DND-41 (cell line): ENCODE results near the gene SCGB2B2.
"Not testable (repeated sequence)": the region's sequence is repeated elsewhere in the genome, so short reads cannot be mapped to it uniquely, and the experiment has no call there.

Source experiments
- ATAC-seq: fragments of 200-7000 bp; cut with Tn5 transposase; 3 replicates; pipeline ENCODE4 v1.9.1; 2021; ENCODE audit warnings: low read depth; ENCODE audit not compliant: insufficient read depth
- DNase-seq: peaks from one replicate; pipeline ENCODE4 v3.0.0-alpha.2; 2020
- H2AFZ ChIP-seq: 2 replicates; pipeline ENCODE4 v1.6.0; 2012; ENCODE audit warnings: low read depth, low read length
- H3K27ac ChIP-seq: 2 replicates; pipeline ENCODE4 v1.5.1; 2012; ENCODE audit warnings: low read length, inconsistent platforms
- H3K27me3 ChIP-seq: fragments of 200-600 bp; sonication (generic); 2 replicates; pipeline ENCODE4 v1.6.0; 2012; ENCODE audit warnings: low read length, mild to moderate bottlenecking, inconsistent platforms; ENCODE audit not compliant: insufficient read depth, poor library complexity
- H3K36me3 ChIP-seq: 2 replicates; pipeline ENCODE4 v1.5.1; 2012; ENCODE audit warnings: low read length, inconsistent platforms; ENCODE audit not compliant: insufficient read depth
- H3K4me1 ChIP-seq: 2 replicates; pipeline ENCODE4 v1.5.1; 2012; ENCODE audit warnings: mild to moderate bottlenecking, low read length; ENCODE audit not compliant: insufficient read depth
- H3K4me2 ChIP-seq: 2 replicates; pipeline ENCODE4 v1.6.0; 2012; ENCODE audit warnings: mild to moderate bottlenecking, moderate library complexity, low read length, inconsistent platforms; ENCODE audit not compliant: insufficient read depth
- H3K4me3 ChIP-seq, 2 experiments: fragments of 200-600 bp in 1 of 2; shearing (Covaris generic) in 1 of 2; 2 replicates each; pipeline ENCODE4 v1.5.1; 2012 to 2016; ENCODE audit warnings: inconsistent platforms in 2 of 2, low read length in 2 of 2, mild to moderate bottlenecking in 2 of 2, low read depth in 1 of 2, moderate library complexity in 1 of 2
- H3K79me2 ChIP-seq: 2 replicates; pipeline ENCODE4 v1.6.0; 2012; ENCODE audit warnings: low read length, inconsistent platforms; ENCODE audit not compliant: insufficient read depth
- H3K9ac ChIP-seq: 2 replicates; pipeline ENCODE4 v1.6.0; 2012; ENCODE audit warnings: low read depth, mild to moderate bottlenecking, inconsistent platforms, low read length, moderate library complexity
- H3K9me3 ChIP-seq: 2 replicates; pipeline ENCODE4 v1.5.1; 2012; ENCODE audit warnings: low read length, moderate library complexity, mild to moderate bottlenecking, inconsistent platforms; ENCODE audit not compliant: insufficient read depth, severe bottlenecking
- H4K20me1 ChIP-seq: 2 replicates; pipeline ENCODE4 v1.6.0; 2012; ENCODE audit warnings: low read length; ENCODE audit not compliant: insufficient read depth
- EZH2 ChIP-seq: IDR thresholded peaks from 3 replicates; pipeline ENCODE4 v1.6.1; 2012; ENCODE audit warnings: borderline replicate concordance, low read depth, mild to moderate bottlenecking, moderate library complexity, low read length, inconsistent platforms; ENCODE audit not compliant: severe bottlenecking
- TF ChIP-seq, protein P1 (sequence below): IDR thresholded peaks from 2 replicates; pipeline ENCODE4 v1.5.1; 2012; ENCODE audit warnings: borderline replicate concordance, low read length, moderate library complexity, mild to moderate bottlenecking; ENCODE audit not compliant: poor library complexity, severe bottlenecking; ENCODE audit errors: extremely low read depth

The SCGB2B2 gene

GRCh38 chr19:34667349-34668076 lies 9.4 kb downstream of the SCGB2B2 start:
- ATAC-seq (peak; percentile 70), DNase-seq (peak; percentile 52)
- TF ChIP-seq, protein P1, sequence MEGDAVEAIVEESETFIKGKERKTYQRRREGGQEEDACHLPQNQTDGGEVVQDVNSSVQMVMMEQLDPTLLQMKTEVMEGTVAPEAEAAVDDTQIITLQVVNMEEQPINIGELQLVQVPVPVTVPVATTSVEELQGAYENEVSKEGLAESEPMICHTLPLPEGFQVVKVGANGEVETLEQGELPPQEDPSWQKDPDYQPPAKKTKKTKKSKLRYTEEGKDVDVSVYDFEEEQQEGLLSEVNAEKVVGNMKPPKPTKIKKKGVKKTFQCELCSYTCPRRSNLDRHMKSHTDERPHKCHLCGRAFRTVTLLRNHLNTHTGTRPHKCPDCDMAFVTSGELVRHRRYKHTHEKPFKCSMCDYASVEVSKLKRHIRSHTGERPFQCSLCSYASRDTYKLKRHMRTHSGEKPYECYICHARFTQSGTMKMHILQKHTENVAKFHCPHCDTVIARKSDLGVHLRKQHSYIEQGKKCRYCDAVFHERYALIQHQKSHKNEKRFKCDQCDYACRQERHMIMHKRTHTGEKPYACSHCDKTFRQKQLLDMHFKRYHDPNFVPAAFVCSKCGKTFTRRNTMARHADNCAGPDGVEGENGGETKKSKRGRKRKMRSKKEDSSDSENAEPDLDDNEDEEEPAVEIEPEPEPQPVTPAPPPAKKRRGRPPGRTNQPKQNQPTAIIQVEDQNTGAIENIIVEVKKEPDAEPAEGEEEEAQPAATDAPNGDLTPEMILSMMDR = no peak
- TF ChIP-seq EZH2 = no peak
- Histone ChIP-seq H3K4me1 (peaks cover 24% of the 10 kb centered on the region), H3K4me3 (peak overlapping the region in 1 of 2 experiments; percentile 25; a peak in 2 of 4 replicates), H3K9me3 (no peaks in the 10 kb centered on the region), H3K4me2 (peak overlapping the region; percentile 44), H3K27ac (peak overlapping the region; percentile 63), H3K36me3 (no peaks in the 10 kb centered on the region), H3K79me2 (peaks cover 9% of the 10 kb centered on the region), H3K27me3 (no peaks in the 10 kb centered on the region), H3K9ac (peak overlapping the region; percentile 38), H2AFZ (peak overlapping the region; percentile 40), H4K20me1 (no peaks in the 10 kb centered on the region)

DNA sequence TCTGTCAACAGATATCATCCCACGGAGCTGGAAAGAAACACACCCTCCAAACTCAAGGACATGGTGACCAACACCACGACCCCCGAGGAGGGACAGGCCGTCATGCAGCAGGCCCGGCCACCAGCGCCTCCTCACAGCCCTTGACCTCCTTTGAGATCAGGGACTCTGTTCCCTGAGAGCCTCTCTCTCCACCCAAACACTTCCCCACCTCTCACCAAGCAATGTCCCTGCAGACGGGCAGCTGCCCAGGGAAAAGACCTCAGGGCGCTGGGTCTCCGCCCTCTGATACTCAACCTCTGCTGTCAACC lies 10.0 kb downstream of the SCGB2B2 start:
- Histone ChIP-seq H4K20me1 (no peaks in the 10 kb centered on the region), H3K79me2 (peaks cover 9% of the 10 kb centered on the region), H3K27me3 (no peaks in the 10 kb centered on the region), H3K36me3 (no peaks in the 10 kb centered on the region), H3K4me1 (peaks cover 24% of the 10 kb centered on the region), H3K4me3 (peak overlapping the region in 1 of 2 experiments; percentile 25; a peak in 2 of 4 replicates), H2AFZ (peak overlapping the region; percentile 40), H3K27ac (peak overlapping the region; percentile 63), H3K4me2 (peak overlapping the region; percentile 44), H3K9ac (peak overlapping the region; percentile 38), H3K9me3 (no peaks in the 10 kb centered on the region)
- no peak for TF ChIP-seq EZH2
- TF ChIP-seq, protein P1 = no peak
- no peak for DNase-seq
- ATAC-seq = no peak

- no peak for ATAC-seq
- TF ChIP-seq EZH2 = no peak
- TF ChIP-seq, protein P1 = no peak
- H3K36me3 ChIP-seq = no peaks in the 10 kb centered on the region
- H3K79me2 ChIP-seq = peaks cover 9% of the 10 kb centered on the region
- H4K20me1 ChIP-seq = no peaks in the 10 kb centered on the region
- DNase-seq = no peak
- peak overlapping the region; percentile 44 for H3K4me2 ChIP-seq
- H3K27ac ChIP-seq = peak overlapping the region; percentile 63
- H2AFZ ChIP-seq = peak overlapping the region; percentile 40
- no peaks in the 10 kb centered on the region for H3K27me3 ChIP-seq
- no peaks in the 10 kb centered on the region for H3K9me3 ChIP-seq
- no peak overlapping the region; a peak in 1 of 4 replicates for H3K4me3 ChIP-seq
- peaks cover 24% of the 10 kb centered on the region for H3K4me1 ChIP-seq
- H3K9ac ChIP-seq = peak overlapping the region; percentile 38; the same call in 1 of the 2 replicates
Measured at GRCh38 chr19:34666200-34666957, 10.6 kb downstream of the SCGB2B2 start.

GRCh38 chr19:34665275-34665674 lies 11.7 kb downstream of the SCGB2B2 start:
- peaks cover 24% of the 10 kb centered on the region for H3K4me1 ChIP-seq
- H4K20me1 ChIP-seq, H3K79me2 ChIP-seq, DNase-seq, H3K4me2 ChIP-seq, H3K4me3 ChIP-seq, H2AFZ ChIP-seq, H3K9me3 ChIP-seq, H3K9ac ChIP-seq, H3K27ac ChIP-seq, H3K36me3 ChIP-seq, ATAC-seq, H3K27me3 ChIP-seq: not testable (repeated sequence)
